Osteocyte (in vitro differentiated cells): ENCODE results near the gene CACNB3. TPM values are rescaled to one million over a fixed set of nuclear protein-coding genes. Genes with fewer than 3 reads are reported as not detected.

Source experiments
- DNase-seq: peaks from one replicate; pipeline ENCODE4 v3.0.0; 2021; ENCODE audit warnings: mixed read lengths; ENCODE audit not compliant: unreplicated experiment; ENCODE audit errors: extremely low spot score
- H3K27ac Mint-ChIP-seq: one replicate; pipeline ENCODE4 v1.8.0; 2021; ENCODE audit warnings: mild to moderate bottlenecking, mixed read lengths; ENCODE audit not compliant: unreplicated experiment
- H3K27me3 Mint-ChIP-seq: one replicate; pipeline ENCODE4 v1.8.0; 2021; ENCODE audit warnings: mixed read lengths; ENCODE audit not compliant: unreplicated experiment
- H3K36me3 Mint-ChIP-seq: one replicate; pipeline ENCODE4 v1.8.0; 2021; ENCODE audit warnings: mixed read lengths; ENCODE audit not compliant: unreplicated experiment
- H3K4me1 Mint-ChIP-seq: one replicate; pipeline ENCODE4 v1.8.0; 2021; ENCODE audit warnings: mixed read lengths; ENCODE audit not compliant: unreplicated experiment
- H3K4me3 Mint-ChIP-seq: one replicate; pipeline ENCODE4 v1.8.0; 2021; ENCODE audit warnings: mild to moderate bottlenecking, moderate library complexity, mixed read lengths; ENCODE audit not compliant: unreplicated experiment
- H3K9me3 Mint-ChIP-seq: one replicate; pipeline ENCODE4 v1.8.0; 2021; ENCODE audit warnings: mixed read lengths; ENCODE audit not compliant: unreplicated experiment
- total RNA-seq: library from RNA; stranded (reverse); gene quantifications from 2 replicates; pipeline ENCODE4 v1.2.1, GENCODE V29; 2021
- TF ChIP-seq, protein P1 (sequence below): fragments of 200-600 bp; sonication (generic); IDR thresholded peaks from 2 replicates; pipeline ENCODE4 v1.5.0; 2021; ENCODE audit warnings: antibody characterized with exemption, mild to moderate bottlenecking, moderate library complexity

The CACNB3 gene
- total RNA-seq, 1 donor from 2014 or later = 83.3 TPM

DNA sequence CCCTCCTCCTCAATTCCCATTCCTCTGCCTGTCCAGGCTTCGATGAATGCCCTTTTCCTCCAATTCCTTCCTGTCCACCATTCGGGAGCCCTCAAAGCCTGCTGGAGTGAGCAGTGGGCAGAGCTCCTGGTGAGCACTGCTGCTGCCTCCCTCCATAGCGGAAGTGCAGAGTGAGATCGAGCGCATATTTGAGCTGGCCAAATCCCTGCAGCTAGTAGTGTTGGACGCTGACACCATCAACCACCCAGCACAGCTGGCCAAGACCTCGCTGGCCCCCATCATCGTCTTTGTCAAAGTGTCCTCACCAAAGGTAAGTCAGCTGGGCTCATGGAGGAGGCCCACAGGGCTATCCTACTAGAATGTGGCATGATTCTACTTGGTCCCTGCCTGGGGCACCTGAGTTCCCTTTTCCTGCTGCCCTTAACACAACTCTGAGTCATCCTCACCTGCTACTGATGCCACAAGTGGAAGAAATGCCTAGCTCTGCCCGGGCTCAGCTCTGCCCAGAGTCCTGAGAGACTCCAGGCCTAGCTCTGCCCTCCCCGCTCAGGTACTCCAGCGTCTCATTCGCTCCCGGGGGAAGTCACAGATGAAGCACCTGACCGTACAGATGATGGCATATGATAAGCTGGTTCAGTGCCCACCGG, 8.0 kb downstream of the CACNB3 start:
- Mint-ChIP-seq H3K27me3 (no peaks in the 10 kb centered on the region), H3K4me3 (no peak overlapping the region), H3K27ac (peak overlapping the region; percentile 45), H3K36me3 (peaks cover 36% of the 10 kb centered on the region), H3K4me1 (no peaks in the 10 kb centered on the region), H3K9me3 (no peaks in the 10 kb centered on the region)
- TF ChIP-seq, protein P1, sequence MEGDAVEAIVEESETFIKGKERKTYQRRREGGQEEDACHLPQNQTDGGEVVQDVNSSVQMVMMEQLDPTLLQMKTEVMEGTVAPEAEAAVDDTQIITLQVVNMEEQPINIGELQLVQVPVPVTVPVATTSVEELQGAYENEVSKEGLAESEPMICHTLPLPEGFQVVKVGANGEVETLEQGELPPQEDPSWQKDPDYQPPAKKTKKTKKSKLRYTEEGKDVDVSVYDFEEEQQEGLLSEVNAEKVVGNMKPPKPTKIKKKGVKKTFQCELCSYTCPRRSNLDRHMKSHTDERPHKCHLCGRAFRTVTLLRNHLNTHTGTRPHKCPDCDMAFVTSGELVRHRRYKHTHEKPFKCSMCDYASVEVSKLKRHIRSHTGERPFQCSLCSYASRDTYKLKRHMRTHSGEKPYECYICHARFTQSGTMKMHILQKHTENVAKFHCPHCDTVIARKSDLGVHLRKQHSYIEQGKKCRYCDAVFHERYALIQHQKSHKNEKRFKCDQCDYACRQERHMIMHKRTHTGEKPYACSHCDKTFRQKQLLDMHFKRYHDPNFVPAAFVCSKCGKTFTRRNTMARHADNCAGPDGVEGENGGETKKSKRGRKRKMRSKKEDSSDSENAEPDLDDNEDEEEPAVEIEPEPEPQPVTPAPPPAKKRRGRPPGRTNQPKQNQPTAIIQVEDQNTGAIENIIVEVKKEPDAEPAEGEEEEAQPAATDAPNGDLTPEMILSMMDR = no peak
- no peak for DNase-seq

DNA sequence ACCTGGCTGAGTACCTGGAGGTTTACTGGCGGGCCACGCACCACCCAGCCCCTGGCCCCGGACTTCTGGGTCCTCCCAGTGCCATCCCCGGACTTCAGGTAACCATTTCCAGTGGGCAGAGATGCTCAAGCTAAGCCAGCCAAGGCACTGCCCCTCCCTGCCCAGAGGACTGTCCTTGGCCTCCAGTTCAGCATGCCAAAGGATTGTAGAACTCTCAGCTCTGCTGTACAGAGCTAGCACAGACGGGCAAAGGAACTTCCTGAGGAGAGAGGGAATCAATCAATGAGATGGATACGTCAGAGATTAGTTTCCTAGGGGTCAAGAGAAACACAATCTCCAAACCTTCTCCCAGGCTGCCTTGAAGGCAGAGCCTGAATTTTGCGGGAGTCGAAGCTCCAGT, 8.7 kb downstream of the CACNB3 start:
- Mint-ChIP-seq H3K36me3 (peaks cover 37% of the 10 kb centered on the region), H3K9me3 (no peaks in the 10 kb centered on the region), H3K4me3 (no peak overlapping the region), H3K27me3 (no peaks in the 10 kb centered on the region), H3K27ac (no peak overlapping the region), H3K4me1 (no peaks in the 10 kb centered on the region)
- TF ChIP-seq, protein P1 = no peak
- no peak for DNase-seq

DNA sequence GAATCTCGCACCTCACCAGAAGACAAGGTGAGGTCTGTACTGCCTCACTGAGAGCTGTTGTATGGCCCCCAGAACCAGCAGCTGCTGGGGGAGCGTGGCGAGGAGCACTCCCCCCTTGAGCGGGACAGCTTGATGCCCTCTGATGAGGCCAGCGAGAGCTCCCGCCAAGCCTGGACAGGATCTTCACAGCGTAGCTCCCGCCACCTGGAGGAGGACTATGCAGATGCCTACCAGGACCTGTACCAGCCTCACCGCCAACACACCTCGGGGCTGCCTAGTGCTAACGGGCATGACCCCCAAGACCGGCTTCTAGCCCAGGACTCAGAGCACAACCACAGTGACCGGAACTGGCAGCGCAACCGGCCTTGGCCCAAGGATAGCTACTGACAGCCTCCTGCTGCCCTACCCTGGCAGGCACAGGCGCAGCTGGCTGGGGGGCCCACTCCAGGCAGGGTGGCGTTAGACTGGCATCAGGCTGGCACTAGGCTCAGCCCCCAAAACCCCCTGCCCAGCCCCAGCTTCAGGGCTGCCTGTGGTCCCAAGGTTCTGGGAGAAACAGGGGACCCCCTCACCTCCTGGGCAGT, 9.3 kb downstream of the CACNB3 start:
- no peak overlapping the region for H3K27ac Mint-ChIP-seq
- no peaks in the 10 kb centered on the region for H3K27me3 Mint-ChIP-seq
- peaks cover 43% of the 10 kb centered on the region for H3K36me3 Mint-ChIP-seq
- H3K9me3 Mint-ChIP-seq = no peaks in the 10 kb centered on the region
- TF ChIP-seq, protein P1 = no peak
- H3K4me3 Mint-ChIP-seq = no peak overlapping the region
- H3K4me1 Mint-ChIP-seq = no peaks in the 10 kb centered on the region
- DNase-seq = no peak

DNA sequence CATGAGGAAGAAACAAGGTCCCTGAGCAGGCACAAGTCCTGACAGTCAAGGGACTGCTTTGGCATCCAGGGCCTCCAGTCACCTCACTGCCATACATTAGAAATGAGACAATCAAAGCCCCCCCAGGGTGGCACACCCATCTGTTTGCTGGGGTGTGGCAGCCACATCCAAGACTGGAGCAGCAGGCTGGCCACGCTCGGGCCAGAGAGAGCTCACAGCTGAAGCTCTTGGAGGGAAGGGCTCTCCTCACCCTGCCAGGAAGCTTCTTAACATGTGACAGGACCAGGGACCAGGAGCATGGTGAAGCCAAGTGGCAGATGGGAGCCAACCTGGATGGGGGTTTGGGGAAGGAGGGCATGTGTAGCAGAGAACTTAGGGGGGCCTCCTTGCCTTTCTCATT, 10.0 kb downstream of the CACNB3 start:
- TF ChIP-seq, protein P1 = no peak
- Mint-ChIP-seq H3K4me1 (no peaks in the 10 kb centered on the region), H3K9me3 (no peaks in the 10 kb centered on the region), H3K36me3 (peaks cover 47% of the 10 kb centered on the region), H3K4me3 (no peak overlapping the region), H3K27ac (no peak overlapping the region), H3K27me3 (no peaks in the 10 kb centered on the region)
- no peak for DNase-seq

DNA sequence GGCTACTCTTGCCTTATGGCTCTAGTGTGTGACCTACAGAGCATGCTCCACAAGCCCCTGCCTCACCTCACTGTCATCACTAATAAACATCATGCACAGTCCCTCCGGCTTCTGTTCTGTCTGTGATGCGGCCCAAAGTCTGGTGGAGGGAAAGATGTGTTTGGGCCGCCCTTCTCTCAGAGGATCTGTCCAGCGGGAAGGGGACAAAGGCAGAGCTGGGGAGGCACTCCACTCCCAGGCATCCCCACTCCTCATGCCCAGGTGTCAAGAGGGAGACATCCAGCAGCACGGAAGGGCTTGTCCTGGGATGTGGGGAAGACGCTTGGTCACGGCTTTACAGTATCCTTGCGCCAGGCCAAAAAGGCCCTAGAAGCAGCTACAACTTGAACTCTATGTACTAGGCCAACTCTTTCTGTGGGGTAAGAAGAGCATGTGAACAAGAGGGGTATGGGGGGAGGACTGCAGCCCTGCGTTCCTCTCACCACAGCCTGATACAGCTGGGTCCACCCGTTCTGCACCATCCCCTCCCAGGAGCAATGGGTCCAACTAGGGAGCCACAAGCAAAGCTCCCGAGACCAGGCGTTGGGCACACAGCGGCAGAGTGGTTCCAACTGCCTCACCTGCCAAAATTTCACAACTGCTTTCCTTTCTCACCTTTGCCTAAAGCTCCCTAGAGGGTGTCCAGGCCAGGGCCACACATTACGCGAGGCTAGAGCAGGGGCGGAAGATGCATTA, 10.7 kb downstream of the CACNB3 start:
- Mint-ChIP-seq H3K36me3 (peaks cover 54% of the 10 kb centered on the region), H3K27ac (no peak overlapping the region), H3K27me3 (no peaks in the 10 kb centered on the region), H3K4me3 (no peak overlapping the region), H3K9me3 (no peaks in the 10 kb centered on the region), H3K4me1 (no peaks in the 10 kb centered on the region)
- no peak for DNase-seq
- TF ChIP-seq, protein P1 = no peak
